Nephron (organoid): ENCODE measurements around the gene RINL.
A peak's percentile ranks its signal among the peaks of the same experiment; 100 is the strongest.

Experiments used
- H3K27ac Mint-ChIP-seq, 3 experiments: 2 replicates each; pipeline ENCODE4 v1.8.0; 2020; ENCODE audit warnings: mixed read lengths in 3 of 3, mild to moderate bottlenecking in 2 of 3, moderate library complexity in 1 of 3
- H3K27me3 Mint-ChIP-seq: 2 replicates; pipeline ENCODE4 v1.8.0; 2021; ENCODE audit warnings: low read depth, mild to moderate bottlenecking, moderate library complexity, mixed read lengths
- H3K36me3 Mint-ChIP-seq: 2 replicates; pipeline ENCODE4 v1.8.0; 2020; ENCODE audit warnings: low read depth, mixed read lengths
- H3K4me1 Mint-ChIP-seq: 2 replicates; pipeline ENCODE4 v1.8.0; 2020; ENCODE audit warnings: mixed read lengths
- H3K4me3 Mint-ChIP-seq, 3 experiments: 2 replicates each; pipeline ENCODE4 v1.8.0; 2020; ENCODE audit warnings: mild to moderate bottlenecking in 3 of 3, mixed read lengths in 3 of 3, moderate library complexity in 2 of 3
- H3K9me3 Mint-ChIP-seq: 2 replicates; pipeline ENCODE4 v1.8.0; 2020; ENCODE audit warnings: mixed read lengths
- TF ChIP-seq, protein P1 (sequence below), 3 experiments: fragments of 200-600 bp; sonication (generic); IDR thresholded peaks; one replicate each; pipeline ENCODE4 v1.5.0; 2021; ENCODE audit warnings: antibody characterized with exemption in 3 of 3; ENCODE audit not compliant: unreplicated experiment in 3 of 3

Gene RINL

DNA sequence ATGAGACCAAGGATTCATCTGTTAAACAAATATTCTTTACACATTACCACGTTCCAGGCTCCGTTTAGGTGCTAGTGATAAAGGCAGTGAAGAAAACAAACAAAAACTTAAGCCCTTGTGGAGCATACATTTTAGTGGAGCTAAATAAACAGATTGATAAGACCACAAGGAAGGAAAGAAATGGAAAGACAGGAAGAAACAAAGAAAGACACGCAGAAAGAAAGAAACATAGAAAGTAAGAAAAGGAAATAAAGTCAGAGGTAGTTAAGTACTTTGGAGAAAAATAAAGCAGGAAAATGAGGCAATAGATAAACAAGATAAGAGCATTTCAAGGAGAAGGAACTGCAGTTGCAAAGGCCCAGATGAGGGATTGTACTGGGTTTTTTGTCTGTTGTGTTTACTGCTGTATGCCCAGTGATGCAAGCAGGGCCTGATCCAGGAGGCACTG lies 22.7 kb upstream of the RINL start:
- no peaks in the 10 kb centered on the region for H3K27me3 Mint-ChIP-seq
- H3K4me1 Mint-ChIP-seq, result peaks cover 18% of the 10 kb centered on the region
- H3K4me3 Mint-ChIP-seq, result peak overlapping the region; percentile 90 to 96 (median 94)
- peak overlapping the region; percentile 10 to 73 (median 16) for H3K27ac Mint-ChIP-seq
- peaks cover 14% of the 10 kb centered on the region for H3K36me3 Mint-ChIP-seq
- TF ChIP-seq, protein P1, sequence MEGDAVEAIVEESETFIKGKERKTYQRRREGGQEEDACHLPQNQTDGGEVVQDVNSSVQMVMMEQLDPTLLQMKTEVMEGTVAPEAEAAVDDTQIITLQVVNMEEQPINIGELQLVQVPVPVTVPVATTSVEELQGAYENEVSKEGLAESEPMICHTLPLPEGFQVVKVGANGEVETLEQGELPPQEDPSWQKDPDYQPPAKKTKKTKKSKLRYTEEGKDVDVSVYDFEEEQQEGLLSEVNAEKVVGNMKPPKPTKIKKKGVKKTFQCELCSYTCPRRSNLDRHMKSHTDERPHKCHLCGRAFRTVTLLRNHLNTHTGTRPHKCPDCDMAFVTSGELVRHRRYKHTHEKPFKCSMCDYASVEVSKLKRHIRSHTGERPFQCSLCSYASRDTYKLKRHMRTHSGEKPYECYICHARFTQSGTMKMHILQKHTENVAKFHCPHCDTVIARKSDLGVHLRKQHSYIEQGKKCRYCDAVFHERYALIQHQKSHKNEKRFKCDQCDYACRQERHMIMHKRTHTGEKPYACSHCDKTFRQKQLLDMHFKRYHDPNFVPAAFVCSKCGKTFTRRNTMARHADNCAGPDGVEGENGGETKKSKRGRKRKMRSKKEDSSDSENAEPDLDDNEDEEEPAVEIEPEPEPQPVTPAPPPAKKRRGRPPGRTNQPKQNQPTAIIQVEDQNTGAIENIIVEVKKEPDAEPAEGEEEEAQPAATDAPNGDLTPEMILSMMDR (IDR thresholded peaks at IDR 0.05; ENCODE audit: unreplicated experiment in 3 of 3), result no peak
- H3K9me3 Mint-ChIP-seq, result peaks cover 6% of the 10 kb centered on the region

DNA sequence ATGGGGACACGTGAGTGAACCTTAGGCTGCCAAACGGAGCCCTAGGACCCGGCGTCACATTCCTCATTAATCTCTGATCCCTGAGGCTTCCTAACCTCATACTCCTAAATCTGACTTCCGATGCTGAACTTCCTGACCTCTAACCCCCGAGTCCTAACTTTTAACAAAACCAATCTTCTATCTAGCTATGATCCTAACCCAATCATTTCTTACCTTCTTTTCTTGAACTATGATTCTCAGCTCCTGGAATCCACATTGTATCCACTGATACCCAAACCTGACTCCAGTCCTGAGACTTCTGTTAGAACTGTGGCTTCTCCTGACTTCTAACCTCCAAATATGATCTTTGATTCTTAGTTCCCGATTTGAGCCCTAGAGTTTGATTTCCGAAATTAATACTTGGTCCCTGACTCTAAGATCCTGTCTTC lies 22.1 kb upstream of the RINL start:
- peaks cover 6% of the 10 kb centered on the region for H3K9me3 Mint-ChIP-seq
- H3K4me3 Mint-ChIP-seq, result peak overlapping the region; percentile 90 to 96 (median 94)
- TF ChIP-seq, protein P1 (IDR thresholded peaks at IDR 0.05; ENCODE audit: unreplicated experiment in 3 of 3), result no peak
- H3K4me1 Mint-ChIP-seq, result peaks cover 18% of the 10 kb centered on the region
- H3K27ac Mint-ChIP-seq, result peak overlapping the region; percentile 10 to 70 (median 66)
- no peaks in the 10 kb centered on the region for H3K27me3 Mint-ChIP-seq
- peaks cover 14% of the 10 kb centered on the region for H3K36me3 Mint-ChIP-seq

DNA sequence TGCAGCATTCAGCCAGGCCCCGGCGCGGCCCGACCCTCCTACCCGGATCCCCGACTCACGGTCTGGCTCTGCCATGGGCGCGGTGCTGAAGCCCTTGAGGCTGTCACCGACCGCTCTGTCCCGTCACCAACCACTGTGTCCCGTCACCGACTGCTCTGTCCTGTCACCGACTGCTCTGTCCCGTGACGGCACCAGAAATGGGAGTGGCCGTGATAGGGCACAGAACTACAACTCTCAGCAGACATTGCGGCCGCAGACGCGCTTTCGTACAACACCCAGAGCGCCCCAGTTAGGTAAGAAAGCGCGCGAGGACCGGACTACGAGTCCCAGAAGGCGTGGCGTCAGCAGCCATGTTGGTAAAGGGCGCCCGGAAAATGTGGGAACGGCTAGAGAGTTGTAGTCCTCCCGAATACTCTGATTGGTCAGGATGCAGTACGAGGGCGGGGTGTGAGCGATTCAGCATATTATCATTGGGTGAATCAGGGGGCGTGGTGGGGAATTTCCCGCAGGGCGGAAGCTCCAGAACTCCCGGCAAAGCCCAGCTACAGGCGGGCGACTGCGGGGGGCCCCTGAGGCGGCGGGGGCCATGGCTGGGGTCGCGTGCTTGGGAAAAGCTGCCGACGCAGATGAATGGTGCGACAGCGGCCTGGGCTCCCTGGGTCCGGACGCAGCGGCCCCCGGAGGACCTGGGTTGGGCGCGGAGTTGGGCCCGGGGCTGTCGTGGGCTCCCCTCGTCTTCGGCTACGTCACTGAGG lies 21.5 kb upstream of the RINL start, which contains the start of the genes NFKBIB and SIRT2:
Gene NFKBIB, plus strand, starts transcription at position 523 of the 755 bp plus-strand sequence. Its CDS starts 64 bp downstream, at position 587.
Gene SIRT2, minus strand, starts transcription at position 172 of the 755 bp plus-strand sequence. Its CDS starts 97 bp downstream, at position 75.
- TF ChIP-seq, protein P1 (IDR thresholded peaks at IDR 0.05; ENCODE audit: unreplicated experiment in 3 of 3), result no peak
- no peaks in the 10 kb centered on the region for H3K27me3 Mint-ChIP-seq
- H3K27ac Mint-ChIP-seq, result peak within 1 kb of the TSS; percentile 63 to 78 (median 70)
- H3K4me1 Mint-ChIP-seq, result peaks cover 21% of the 10 kb centered on the region
- H3K36me3 Mint-ChIP-seq, result peaks cover 13% of the 10 kb centered on the region
- peaks cover 6% of the 10 kb centered on the region for H3K9me3 Mint-ChIP-seq
- peak within 1 kb of the TSS; percentile 95 to 98 (median 96) for H3K4me3 Mint-ChIP-seq

DNA sequence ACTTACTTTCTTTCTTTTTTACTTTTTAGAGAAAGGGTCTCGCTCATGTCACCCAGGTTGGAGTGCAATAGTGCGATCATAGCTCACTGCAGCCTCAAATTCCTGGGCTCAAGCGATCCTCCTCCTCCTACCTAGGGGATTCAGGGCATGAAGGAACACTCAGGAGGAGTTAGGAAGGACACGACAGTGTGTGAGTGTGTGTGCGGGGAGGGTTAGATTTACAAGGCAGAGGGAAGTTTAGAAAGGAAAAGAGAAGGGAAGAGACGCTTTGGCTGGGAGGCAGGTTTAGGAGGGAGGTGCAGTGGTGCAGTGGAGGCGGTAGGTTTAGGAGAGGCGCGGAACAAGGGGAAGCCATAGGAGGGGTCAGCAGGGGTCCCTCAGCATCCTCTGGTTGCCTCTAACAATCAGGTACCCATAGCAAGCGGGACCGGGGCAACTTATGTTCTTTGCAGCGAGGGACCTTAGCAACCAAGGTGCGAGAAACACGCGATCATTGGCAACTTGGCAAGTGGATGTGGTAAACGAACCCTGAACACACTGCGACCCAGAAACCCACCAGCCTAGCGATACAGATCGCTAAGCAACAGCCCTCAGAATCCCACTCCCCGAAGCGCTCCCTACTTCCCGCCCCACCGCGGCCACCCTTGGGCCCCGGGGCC lies 20.8 kb upstream of the RINL start:
- TF ChIP-seq, protein P1 (IDR thresholded peaks at IDR 0.05; ENCODE audit: unreplicated experiment in 3 of 3), result no peak
- Mint-ChIP-seq H3K36me3 (peaks cover 7% of the 10 kb centered on the region), H3K4me1 (peaks cover 23% of the 10 kb centered on the region), H3K27ac (peak overlapping the region; percentile 53 to 66 (median 63)), H3K9me3 (peaks cover 3% of the 10 kb centered on the region), H3K27me3 (no peaks in the 10 kb centered on the region), H3K4me3 (peak overlapping the region; percentile 95 to 98 (median 96))

DNA sequence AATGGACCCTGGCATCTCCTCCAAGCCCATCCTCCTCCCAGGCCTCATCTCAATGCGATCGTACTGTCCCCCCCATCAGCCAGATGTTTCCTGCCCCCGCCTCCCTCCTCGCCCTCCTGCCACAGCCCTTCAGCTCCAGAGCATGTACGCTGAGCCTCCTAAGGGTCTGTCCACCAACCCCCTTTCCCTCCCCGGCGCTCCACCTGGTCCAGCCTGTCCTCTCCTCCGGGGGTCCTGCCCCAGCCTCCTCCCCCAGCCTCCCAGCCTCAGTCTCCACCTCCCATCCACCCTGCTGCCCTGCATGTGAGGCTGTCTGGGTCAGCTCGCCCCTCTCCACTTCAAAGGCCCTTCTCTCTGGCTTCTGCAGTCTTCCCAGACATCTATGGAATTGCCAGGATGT lies 16.9 kb upstream of the RINL start:
- Mint-ChIP-seq H3K9me3 (no peaks in the 10 kb centered on the region), H3K27me3 (no peaks in the 10 kb centered on the region), H3K4me3 (peak overlapping the region in 1 of 3 experiments; percentile 32), H3K27ac (peak overlapping the region in 2 of 3 experiments; percentile 21 to 40), H3K36me3 (no peaks in the 10 kb centered on the region), H3K4me1 (peaks cover 29% of the 10 kb centered on the region)
- TF ChIP-seq, protein P1 (IDR thresholded peaks at IDR 0.05; ENCODE audit: unreplicated experiment in 3 of 3), result no peak
